ENCODE data around the gene PDE6A.
A peak's percentile ranks its signal among the peaks of the same experiment; 100 is the strongest.

Gene PDE6A

GRCh38 chr5:149936044-149936699, 8.4 kb downstream of the PDE6A start:
- Histone ChIP-seq H3K9ac (no peak overlapping the region), H3K36me3 (ENCODE audit: control insufficient read depth, insufficient read depth, low read length) (no peaks in the 10 kb centered on the region), H3K9me3 (ENCODE audit: control insufficient read depth, low read length) (no peaks in the 10 kb centered on the region), H3K27me3 (ENCODE audit: control insufficient read depth, insufficient read depth, low read length) (no peaks in the 10 kb centered on the region), H3K27ac (no peak overlapping the region), H3K79me2 (no peaks in the 10 kb centered on the region), H3K4me3 (ENCODE audit: low read depth, low read length) (no peak overlapping the region), H3K4me1 (peaks cover 14% of the 10 kb centered on the region), H3K4me2 (ENCODE audit: low read length) (no peak overlapping the region), H2AFZ (no peak overlapping the region)
- no peak for TF ChIP-seq CTCF (IDR thresholded peaks at IDR 0.05)

DNA sequence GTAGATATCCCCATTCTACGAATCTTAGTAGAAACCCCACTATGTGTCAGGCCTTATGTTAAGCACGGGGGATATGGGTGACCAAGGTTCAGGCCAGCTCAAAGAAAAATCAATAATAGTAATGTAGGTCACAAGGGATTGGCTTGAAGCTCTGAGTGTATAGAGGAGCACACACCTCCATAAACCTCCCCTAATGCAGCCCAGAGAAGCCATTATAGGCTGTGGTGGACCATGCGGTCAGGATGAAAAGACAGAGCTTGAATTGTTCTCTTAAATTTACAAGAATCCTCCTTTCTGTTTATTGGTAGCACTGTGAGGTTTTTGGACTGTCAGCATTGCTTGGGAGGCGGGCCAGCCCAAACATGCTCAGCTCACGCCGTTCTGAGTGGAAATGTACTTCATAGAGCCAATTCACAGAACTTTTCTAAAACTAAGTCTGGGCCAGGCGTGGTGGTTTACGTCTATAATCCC, 9.1 kb downstream of the PDE6A start:
- H3K4me1 ChIP-seq: peaks cover 17% of the 10 kb centered on the region
- no peaks in the 10 kb centered on the region for H3K27me3 ChIP-seq (ENCODE audit: control insufficient read depth, insufficient read depth, low read length)
- no peak overlapping the region for H3K9ac ChIP-seq
- no peak for TF ChIP-seq CTCF (IDR thresholded peaks at IDR 0.05)
- H3K9me3 ChIP-seq (ENCODE audit: control insufficient read depth, low read length): no peaks in the 10 kb centered on the region
- H3K36me3 ChIP-seq (ENCODE audit: control insufficient read depth, insufficient read depth, low read length): no peaks in the 10 kb centered on the region
- H3K4me2 ChIP-seq (ENCODE audit: low read length): no peak overlapping the region
- H3K79me2 ChIP-seq: no peaks in the 10 kb centered on the region
- no peak overlapping the region for H3K27ac ChIP-seq
- peak overlapping the region; percentile 65 for H2AFZ ChIP-seq
- H3K4me3 ChIP-seq (ENCODE audit: low read depth, low read length): no peak overlapping the region

DNA sequence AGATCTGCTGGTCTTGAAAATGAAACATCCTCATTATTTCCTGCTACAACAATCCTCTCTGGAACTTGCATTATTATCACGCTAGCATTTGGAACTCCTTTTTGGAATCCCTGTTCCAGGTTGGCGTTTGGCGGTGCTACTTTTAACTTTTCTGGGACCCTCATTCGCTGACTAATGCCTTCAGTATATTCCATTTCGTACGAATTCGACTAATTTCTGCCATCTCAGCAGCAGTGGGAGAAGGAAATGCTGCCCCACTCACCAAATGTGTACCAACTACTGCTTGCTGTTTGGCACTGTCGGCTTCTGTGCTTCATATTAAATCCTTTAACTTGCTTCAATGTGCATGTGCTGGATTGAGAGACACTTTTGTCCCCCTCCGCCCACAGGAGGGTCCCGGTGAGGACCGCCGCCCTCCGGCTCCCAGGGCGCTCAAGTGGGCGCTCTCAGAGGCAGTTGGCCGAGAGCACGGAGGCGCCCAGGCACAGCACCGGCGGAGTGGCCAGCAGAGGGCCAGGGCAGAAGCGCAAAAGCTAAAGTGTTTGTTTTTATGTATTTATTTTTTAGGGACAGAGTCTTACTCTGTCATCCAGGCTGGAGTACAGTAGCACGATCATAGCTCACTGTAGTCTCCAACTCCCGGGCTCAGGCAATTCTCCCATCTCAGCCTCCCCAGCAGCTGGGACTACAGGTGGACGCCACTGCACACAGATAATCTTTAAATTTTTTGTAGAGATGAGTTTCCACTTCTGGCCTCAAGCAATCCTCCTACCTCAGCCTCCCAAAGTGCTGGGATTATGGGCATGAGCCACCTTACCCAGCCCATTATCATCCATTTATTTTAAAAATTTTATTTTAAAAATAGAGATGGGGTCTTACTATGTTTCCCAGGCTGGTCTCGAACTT, 11.9 kb downstream of the PDE6A start:
- no peak overlapping the region for H3K4me2 ChIP-seq (ENCODE audit: low read length)
- peaks cover 23% of the 10 kb centered on the region for H3K4me1 ChIP-seq
- no peak overlapping the region for H3K9ac ChIP-seq
- no peaks in the 10 kb centered on the region for H3K27me3 ChIP-seq (ENCODE audit: control insufficient read depth, insufficient read depth, low read length)
- no peak for TF ChIP-seq CTCF (IDR thresholded peaks at IDR 0.05)
- H3K9me3 ChIP-seq (ENCODE audit: control insufficient read depth, low read length): no peaks in the 10 kb centered on the region
- H3K36me3 ChIP-seq (ENCODE audit: control insufficient read depth, insufficient read depth, low read length): no peaks in the 10 kb centered on the region
- H3K4me3 ChIP-seq (ENCODE audit: low read depth, low read length): no peak overlapping the region
- no peak overlapping the region for H2AFZ ChIP-seq
- H3K79me2 ChIP-seq: no peaks in the 10 kb centered on the region
- H3K27ac ChIP-seq: no peak overlapping the region

DNA sequence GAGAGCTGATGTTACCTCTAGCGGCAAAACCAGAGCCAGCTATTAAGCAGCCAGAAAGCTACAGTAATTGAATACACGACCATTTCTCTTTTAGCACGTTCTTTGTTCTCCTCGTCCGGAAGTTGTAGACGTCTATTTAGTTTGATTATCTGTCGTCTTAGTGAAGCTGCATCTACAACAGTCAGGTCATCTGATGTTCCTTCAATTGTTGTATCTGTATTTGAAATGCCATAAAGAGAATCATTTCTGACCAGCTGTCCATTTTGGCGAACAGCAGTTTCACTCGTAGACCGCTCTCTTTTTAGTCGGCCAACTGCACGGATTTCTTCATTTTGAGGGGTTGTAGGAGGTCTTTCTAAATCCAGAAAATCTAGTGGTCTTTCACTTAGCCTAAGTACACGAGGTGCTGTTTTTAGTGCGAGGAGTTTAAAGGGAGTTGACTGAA, 12.6 kb downstream of the PDE6A start:
- no peak for TF ChIP-seq CTCF (IDR thresholded peaks at IDR 0.05)
- H3K4me3 ChIP-seq (ENCODE audit: low read depth, low read length): no peak overlapping the region
- no peak overlapping the region for H2AFZ ChIP-seq

More for the DNA sequence above, 12.6 kb downstream of the PDE6A start:
- H3K36me3 ChIP-seq (ENCODE audit: control insufficient read depth, insufficient read depth, low read length): no peaks in the 10 kb centered on the region
- no peaks in the 10 kb centered on the region for H3K79me2 ChIP-seq
- H3K27ac ChIP-seq: no peak overlapping the region
- H3K27me3 ChIP-seq (ENCODE audit: control insufficient read depth, insufficient read depth, low read length): no peaks in the 10 kb centered on the region
- no peaks in the 10 kb centered on the region for H3K9me3 ChIP-seq (ENCODE audit: control insufficient read depth, low read length)
- peaks cover 23% of the 10 kb centered on the region for H3K4me1 ChIP-seq
- H3K4me2 ChIP-seq (ENCODE audit: low read length): no peak overlapping the region
- no peak overlapping the region for H3K9ac ChIP-seq

Measured in parathyroid adenoma (tissue), 2 donors.